Stimulated activated naive CD4-positive, alpha-beta T cell (primary cell): ENCODE measurements around the gene BASP1.
"Not testable (repeated sequence)": the region's sequence is repeated elsewhere in the genome, so short reads cannot be mapped to it uniquely, and the experiment has no call there.

Experiments used
- DNase-seq, 6 experiments: peaks; one replicate each; lab custom pipeline; 2025; lab: John Stamatoyannopoulos, UW

Gene BASP1

GRCh38 chr5:17256171-17256570 is 38.7 kb downstream of the BASP1 start:
- no peak for DNase-seq

GRCh38 chr5:17256839-17257238 is 39.4 kb downstream of the BASP1 start:
- no peak for DNase-seq

GRCh38 chr5:17257705-17258273 is 40.4 kb downstream of the BASP1 start:
- DNase-seq: no peak

- no peak for DNase-seq
These were observed 41.0 kb downstream of the BASP1 start for GRCh38 chr5:17258431-17258830.

DNA sequence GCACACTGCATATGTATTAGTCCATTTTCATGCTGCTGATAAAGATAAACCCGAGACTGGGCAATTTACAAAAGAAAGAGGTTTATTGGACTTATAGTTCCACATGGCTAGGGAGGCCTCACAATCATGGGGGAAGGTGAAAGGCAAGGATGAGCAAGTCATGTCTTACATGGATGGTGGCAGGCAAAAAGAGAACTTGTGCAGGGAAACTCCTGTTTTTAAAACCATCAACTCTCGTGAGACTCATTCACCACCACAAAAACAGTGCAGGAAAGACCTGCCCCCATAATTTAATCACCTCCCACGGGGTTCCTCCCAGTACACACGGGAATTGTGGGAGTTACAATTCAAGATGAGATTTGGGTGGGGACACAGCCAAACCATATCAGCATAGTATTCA is 41.6 kb downstream of the BASP1 start:
- DNase-seq: not testable (repeated sequence)

GRCh38 chr5:17259630-17260257 is 42.3 kb downstream of the BASP1 start:
- no peak for DNase-seq

DNA sequence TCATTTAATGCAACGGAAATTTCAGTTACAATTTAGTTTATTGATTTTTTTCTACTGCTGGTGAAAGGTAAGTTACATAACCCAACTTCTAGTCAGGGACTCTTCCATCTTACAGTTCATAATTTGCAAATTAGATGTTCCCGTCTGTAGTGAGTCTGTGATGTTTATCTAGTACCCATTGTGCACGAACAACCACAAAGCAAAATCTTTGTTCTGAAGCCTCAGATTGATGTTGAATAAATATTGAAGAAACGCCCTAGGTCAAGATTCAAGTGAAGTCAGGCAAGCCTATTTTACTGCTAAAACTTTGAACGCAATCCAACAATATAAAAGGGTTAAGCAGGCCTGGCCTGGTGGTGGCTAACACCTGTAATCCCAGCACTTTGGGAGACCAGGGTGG is 43.1 kb downstream of the BASP1 start:
- DNase-seq: no peak

DNA sequence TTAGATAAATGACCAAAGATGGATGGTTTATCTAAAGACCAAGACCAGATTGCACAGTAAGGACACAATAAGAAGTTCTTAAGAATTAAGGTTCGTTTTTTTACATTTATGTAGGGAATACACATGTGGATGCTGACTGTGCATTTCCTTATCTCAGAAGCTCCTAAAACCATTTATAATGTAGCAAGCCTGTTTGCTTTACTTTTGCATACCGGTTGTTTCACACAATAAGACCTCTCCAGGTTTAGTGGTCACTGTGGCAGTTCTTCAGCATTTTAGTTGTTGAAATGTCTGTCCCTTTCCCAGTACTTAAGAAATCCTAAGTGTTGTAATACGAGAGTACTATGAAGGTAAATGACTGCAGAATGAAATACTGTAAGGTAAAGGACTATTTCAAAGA is 43.6 kb downstream of the BASP1 start:
- DNase-seq: no peak

GRCh38 chr5:17265041-17265440 is 47.6 kb downstream of the BASP1 start:
- no peak for DNase-seq

DNA sequence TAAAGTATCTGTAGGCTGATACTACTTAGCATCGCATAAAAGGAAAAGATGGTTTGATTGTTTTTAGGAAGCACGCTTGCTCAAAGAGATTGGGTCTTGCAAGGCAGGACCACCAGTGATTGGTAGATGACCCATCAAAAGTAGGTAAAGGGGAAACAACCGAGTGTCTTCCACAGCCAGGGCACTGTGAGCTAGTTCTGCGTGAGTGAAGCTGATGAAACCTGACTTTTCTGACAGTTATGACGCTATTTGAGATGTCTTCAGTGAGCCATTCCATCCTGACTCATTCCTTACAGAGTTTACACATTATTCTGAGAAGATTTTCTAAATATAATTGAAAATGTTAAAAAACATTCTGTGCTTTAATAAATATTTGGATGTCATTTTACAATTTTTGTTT is 49.7 kb downstream of the BASP1 start:
- DNase-seq: no peak

- no peak for DNase-seq
These were observed 51.8 kb downstream of the BASP1 start for GRCh38 chr5:17269201-17269600.

GRCh38 chr5:17272111-17272510 is 54.7 kb downstream of the BASP1 start:
- DNase-seq: no peak

GRCh38 chr5:17275289-17276158 is 58.1 kb downstream of the BASP1 start:
- DNase-seq: no peak

GRCh38 chr5:17276445-17276844 is 59.0 kb downstream of the BASP1 start:
- DNase-seq: no peak

DNA sequence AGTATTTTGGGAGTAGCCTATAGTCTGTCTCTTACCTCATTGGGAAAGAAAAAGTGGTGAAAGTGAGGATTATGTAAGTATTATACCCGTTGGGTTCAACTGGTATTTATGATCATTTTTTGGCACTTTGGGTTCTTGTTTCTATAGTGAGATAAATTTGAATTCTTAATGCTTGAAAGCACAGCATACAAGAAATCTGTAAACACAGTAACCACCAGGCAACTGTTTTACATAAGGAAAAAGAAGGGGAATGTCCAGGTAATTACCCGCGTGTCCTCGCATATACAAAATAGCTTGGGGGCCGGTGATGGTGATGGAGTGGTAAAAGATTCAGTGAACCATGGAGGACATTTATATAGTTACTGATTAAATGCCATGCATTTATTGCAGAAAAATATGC is 60.5 kb downstream of the BASP1 start:
- no peak for DNase-seq

DNA sequence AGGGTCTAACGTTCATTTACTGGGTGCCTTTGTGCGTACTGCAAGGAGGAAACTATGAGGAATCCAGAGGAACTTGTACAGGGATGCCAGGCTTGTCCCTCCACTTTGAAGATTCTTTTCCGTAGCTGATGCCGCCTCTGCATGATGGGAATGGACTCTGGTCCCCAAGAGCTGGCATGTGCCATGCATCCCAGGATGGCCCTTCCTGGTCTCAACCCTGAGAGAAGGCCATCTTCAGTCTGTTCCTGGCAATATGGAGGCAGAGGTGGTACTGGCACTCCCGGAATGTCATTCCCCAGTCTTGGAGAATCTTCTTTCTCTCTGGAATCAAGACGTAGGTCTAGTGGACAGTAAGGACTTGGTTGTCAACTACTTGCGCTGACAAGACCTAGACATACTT is 61.5 kb downstream of the BASP1 start:
- DNase-seq: no peak

GRCh38 chr5:17279487-17279886 is 62.1 kb downstream of the BASP1 start:
- no peak for DNase-seq

- no peak for DNase-seq
These were observed 65.1 kb downstream of the BASP1 start for GRCh38 chr5:17282283-17283120.

DNA sequence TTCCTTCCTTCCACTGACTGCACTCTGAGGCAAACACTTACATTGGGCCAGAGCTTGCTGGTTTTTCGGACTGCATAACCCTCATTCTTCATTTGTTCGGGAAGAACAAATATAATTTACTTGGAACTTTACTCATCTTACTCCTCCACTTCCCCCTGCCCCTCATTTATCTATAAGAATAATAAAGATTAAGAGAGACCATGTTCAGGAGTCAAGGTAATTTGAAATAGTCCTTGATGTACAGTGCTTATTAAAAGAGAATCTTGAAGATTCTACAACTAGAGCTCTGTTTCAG is 65.6 kb downstream of the BASP1 start:
- no peak for DNase-seq

- DNase-seq: no peak
These were observed 70.2 kb downstream of the BASP1 start for GRCh38 chr5:17287501-17288155.

GRCh38 chr5:17288570-17288969 is 71.1 kb downstream of the BASP1 start:
- no peak for DNase-seq
